NCI-H226 (cell line): ENCODE measurements around the gene CHKB.
"Not testable (repeated sequence)": the region's sequence is repeated elsewhere in the genome, so short reads cannot be mapped to it uniquely, and the experiment has no call there.

Source experiments
- DNase-seq: peaks from one replicate; pipeline ENCODE4 v3.0.0-alpha.2; 2015

CHKB gene

GRCh38 chr22:50611341-50612060, 28.9 kb upstream of the CHKB start:
- DNase-seq, result no peak

- DNase-seq, result no peak
These were observed 27.9 kb upstream of the CHKB start for GRCh38 chr22:50610581-50610980.

GRCh38 chr22:50610041-50610451, 27.4 kb upstream of the CHKB start:
- DNase-seq, result no peak

GRCh38 chr22:50609599-50609998, 26.9 kb upstream of the CHKB start:
- DNase-seq, result no peak

GRCh38 chr22:50608996-50609395, 26.3 kb upstream of the CHKB start:
- no peak for DNase-seq

GRCh38 chr22:50608058-50608840, 25.6 kb upstream of the CHKB start:
- not testable (repeated sequence) for DNase-seq

- DNase-seq, result no peak
These were observed 25.0 kb upstream of the CHKB start for GRCh38 chr22:50607659-50608020.

GRCh38 chr22:50606946-50607658, 24.5 kb upstream of the CHKB start:
- DNase-seq, result no peak

- DNase-seq, result no peak
These were observed 23.7 kb upstream of the CHKB start for GRCh38 chr22:50606165-50606945.

- no peak for DNase-seq
These were observed 23.0 kb upstream of the CHKB start for GRCh38 chr22:50605613-50606074.

- DNase-seq, result no peak
These were observed 22.5 kb upstream of the CHKB start for GRCh38 chr22:50605002-50605612.

GRCh38 chr22:50604256-50605001, 21.8 kb upstream of the CHKB start:
- no peak for DNase-seq

- no peak for DNase-seq
These were observed 21.0 kb upstream of the CHKB start for GRCh38 chr22:50603511-50604255.

- DNase-seq, result no peak
These were observed 19.7 kb upstream of the CHKB start for GRCh38 chr22:50602338-50602700.

- no peak for DNase-seq
These were observed 19.2 kb upstream of the CHKB start for GRCh38 chr22:50601669-50602337.

- no peak for DNase-seq
These were observed 18.5 kb upstream of the CHKB start for GRCh38 chr22:50600967-50601668.

GRCh38 chr22:50600538-50600937, 17.9 kb upstream of the CHKB start, which contains the start of gene MAPK8IP2:
Gene MAPK8IP2 (plus strand): TSS chr22:50600793. CDS start chr22:50600819, 26 bp downstream.
- no peak for DNase-seq

GRCh38 chr22:50599816-50600455, 17.3 kb upstream of the CHKB start:
- DNase-seq, result no peak

- no peak for DNase-seq
These were observed 14.4 kb upstream of the CHKB start for GRCh38 chr22:50597097-50597496.
